HG03342 (cell line): ENCODE results near the gene CCDC86.

Source experiments
- ATAC-seq: cut with Tn5 transposase; IDR thresholded peaks from one replicate; pipeline ENCODE4 v1.9.1; 2021; ENCODE audit warnings: mild to moderate bottlenecking, moderate library complexity; ENCODE audit not compliant: unreplicated experiment

The CCDC86 gene

GRCh38 chr11:60852982-60853950, 11.4 kb downstream of the CCDC86 start:
- ATAC-seq = no peak

GRCh38 chr11:60854140-60854846, 12.4 kb downstream of the CCDC86 start:
- ATAC-seq = no peak

- ATAC-seq = no peak
These were observed 13.2 kb downstream of the CCDC86 start for GRCh38 chr11:60854847-60855725.

GRCh38 chr11:60855726-60856633, 14.1 kb downstream of the CCDC86 start, which contains the start of gene PTGDR2:
PTGDR2 (minus strand) TSS chr11:60855950; CDS start chr11:60853722, 2,228 bp downstream.
- no peak for ATAC-seq

- ATAC-seq = no peak
These were observed 15.7 kb downstream of the CCDC86 start for GRCh38 chr11:60857378-60858232.

GRCh38 chr11:60858236-60858635, 16.3 kb downstream of the CCDC86 start:
- no peak for ATAC-seq

GRCh38 chr11:60858731-60859464, 17.0 kb downstream of the CCDC86 start:
- no peak for ATAC-seq

- ATAC-seq = no peak
These were observed 17.8 kb downstream of the CCDC86 start for GRCh38 chr11:60859616-60860250.

GRCh38 chr11:60860943-60861342, 19.0 kb downstream of the CCDC86 start:
- no peak for ATAC-seq

- no peak for ATAC-seq
These were observed 20.3 kb downstream of the CCDC86 start for GRCh38 chr11:60862171-60862570.

GRCh38 chr11:60863550-60864521, 21.9 kb downstream of the CCDC86 start:
- ATAC-seq = no peak

- ATAC-seq = no peak
These were observed 23.1 kb downstream of the CCDC86 start for GRCh38 chr11:60864856-60865513.

GRCh38 chr11:60866911-60867870, 25.3 kb downstream of the CCDC86 start, which contains the start of gene ZP1:
ZP1 (plus strand) TSS chr11:60867542; CDS start chr11:60867562, 20 bp downstream.
- ATAC-seq = no peak

- ATAC-seq = no peak
These were observed 26.2 kb downstream of the CCDC86 start for GRCh38 chr11:60867871-60868681.
